ENCODE data around the gene STON2. TPM values are rescaled to one million over a fixed set of nuclear protein-coding genes. Genes with fewer than 3 reads are reported as not detected.
"Not testable (repeated sequence)": the region's sequence is repeated elsewhere in the genome, so short reads cannot be mapped to it uniquely, and the experiment has no call there.

The STON2 gene
- total and polyA plus RNA-seq, 3 experiments from 2014 or later: 0.22 TPM; not detected in 2

- H3K36me3 Mint-ChIP-seq: no peaks in the 10 kb centered on the region
- DNase-seq: no peak
- no peak overlapping the region for H3K4me3 ChIP-seq (ENCODE audit: low read length)
- CTCF ChIA-PET: interaction anchor here (0.5 kb wide), 1 partner anchor 20 kb away, joined by 4 read pairs; no protein-coding TSS in a partner anchor
- peaks cover 25% of the 10 kb centered on the region for H3K27me3 ChIP-seq (ENCODE audit: insufficient read depth, low read length, poor library complexity, severe bottlenecking)
- H3K27me3 Mint-ChIP-seq: peaks cover 40 to 71% of the 10 kb centered on the region in 2 donors
- no peaks in the 10 kb centered on the region for H3K36me3 ChIP-seq (ENCODE audit: insufficient read depth, low read length)
- H3K27ac ChIP-seq (ENCODE audit: low read depth, low read length): no peak overlapping the region
- H3K27ac Mint-ChIP-seq: no peak overlapping the region
- no peaks in the 10 kb centered on the region for H3K9me3 ChIP-seq (ENCODE audit: low read length)
- POLR2A ChIA-PET: no interaction called here
- H3K9me3 Mint-ChIP-seq: no peaks in the 10 kb centered on the region
- H3K4me1 ChIP-seq (ENCODE audit: insufficient read depth, low read length): peaks cover 3% of the 10 kb centered on the region
- H3K4me3 Mint-ChIP-seq: no peak overlapping the region
- peaks cover under 1 to 4% (median 3%) of the 10 kb centered on the region in 3 donors for H3K4me1 Mint-ChIP-seq
Observed at GRCh38 chr14:81430235-81430634, 30.1 kb upstream of the STON2 start.

DNA sequence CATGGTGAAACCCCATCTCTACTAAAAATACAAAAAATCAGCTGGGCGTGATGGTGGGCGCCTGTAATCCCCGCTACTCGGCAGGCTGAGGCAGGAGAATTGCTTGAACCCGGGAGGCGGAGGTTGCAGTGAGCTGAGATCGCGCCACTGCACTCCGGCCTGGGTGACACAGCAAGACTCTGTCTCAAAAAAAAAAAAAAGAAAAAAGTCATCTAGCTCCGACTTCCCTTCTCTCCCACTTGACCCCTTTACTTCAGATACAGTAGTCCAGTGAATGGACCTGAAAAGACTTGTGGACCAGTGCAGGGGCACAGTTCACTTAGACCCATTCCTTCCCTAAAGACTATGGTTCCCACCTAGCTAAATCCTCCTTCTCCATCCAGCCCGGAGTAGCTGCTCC, 29.6 kb upstream of the STON2 start:
- H3K27ac ChIP-seq (ENCODE audit: low read depth, low read length); H3K27ac Mint-ChIP-seq; H3K4me1 ChIP-seq (ENCODE audit: insufficient read depth, low read length); H3K9me3 ChIP-seq (ENCODE audit: low read length); H3K4me1 Mint-ChIP-seq; H3K36me3 ChIP-seq (ENCODE audit: insufficient read depth, low read length); DNase-seq; POLR2A ChIA-PET; H3K36me3 Mint-ChIP-seq; H3K4me3 Mint-ChIP-seq; H3K9me3 Mint-ChIP-seq; H3K4me3 ChIP-seq (ENCODE audit: low read length): not testable (repeated sequence)
- peaks cover 35 to 67% of the 10 kb centered on the region in 2 donors for H3K27me3 Mint-ChIP-seq
- CTCF ChIA-PET: interaction anchor here (0.5 kb wide), 1 partner anchor 19 kb away, joined by 4 read pairs; no protein-coding TSS in a partner anchor
- peaks cover 20% of the 10 kb centered on the region for H3K27me3 ChIP-seq (ENCODE audit: insufficient read depth, low read length, poor library complexity, severe bottlenecking)

GRCh38 chr14:81429028-81429427, 28.9 kb upstream of the STON2 start:
- no peaks in the 10 kb centered on the region for H3K9me3 Mint-ChIP-seq
- H3K4me3 ChIP-seq (ENCODE audit: low read length): no peak overlapping the region
- no peaks in the 10 kb centered on the region for H3K4me1 Mint-ChIP-seq
- peaks cover 13% of the 10 kb centered on the region for H3K27me3 ChIP-seq (ENCODE audit: insufficient read depth, low read length, poor library complexity, severe bottlenecking)
- no peak overlapping the region for H3K4me3 Mint-ChIP-seq
- no peaks in the 10 kb centered on the region for H3K4me1 ChIP-seq (ENCODE audit: insufficient read depth, low read length)
- ChIA-PET CTCF (no interaction called here), POLR2A (no interaction called here)
- H3K36me3 Mint-ChIP-seq: no peaks in the 10 kb centered on the region
- peaks cover 29 to 59% of the 10 kb centered on the region in 2 donors for H3K27me3 Mint-ChIP-seq
- H3K36me3 ChIP-seq (ENCODE audit: insufficient read depth, low read length): no peaks in the 10 kb centered on the region
- no peak overlapping the region for H3K27ac Mint-ChIP-seq
- H3K9me3 ChIP-seq (ENCODE audit: low read length): no peaks in the 10 kb centered on the region
- no peak for DNase-seq
- H3K27ac ChIP-seq (ENCODE audit: low read depth, low read length): no peak overlapping the region

DNA sequence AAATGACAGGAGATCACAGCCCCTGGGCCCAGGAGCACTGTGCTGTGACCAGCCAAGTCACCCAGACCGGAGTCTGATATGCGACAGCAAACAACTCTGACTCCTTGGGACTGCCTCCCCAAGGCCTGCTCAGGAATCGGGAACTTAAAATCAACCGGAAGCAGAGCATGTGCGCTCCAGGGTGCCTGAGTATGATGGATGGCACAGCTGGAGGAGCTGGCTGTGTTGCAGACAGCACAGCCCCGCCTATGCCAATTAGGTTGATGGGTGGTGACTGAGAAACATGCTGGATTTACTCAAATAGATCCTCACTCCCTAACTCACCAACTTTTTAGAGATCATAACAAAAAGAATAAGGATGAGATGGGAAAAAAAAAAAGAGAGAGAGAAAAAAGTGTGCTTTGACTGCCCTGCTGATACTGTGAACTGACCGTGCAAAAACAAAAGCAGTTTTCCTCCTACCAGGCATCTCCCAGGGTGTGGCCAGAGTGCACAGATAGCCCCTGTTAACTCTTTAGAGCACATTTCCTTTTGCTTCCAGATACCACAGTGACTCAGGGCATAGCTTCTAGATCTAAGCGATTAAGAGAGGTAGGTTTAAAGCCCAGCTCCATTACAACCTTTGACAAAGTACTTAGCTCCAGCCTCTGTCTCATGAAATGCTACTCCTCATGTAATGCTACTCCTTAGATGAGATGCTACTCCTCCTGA, 27.4 kb upstream of the STON2 start:
- no peak overlapping the region for H3K27ac Mint-ChIP-seq
- H3K9me3 ChIP-seq (ENCODE audit: low read length): no peaks in the 10 kb centered on the region
- H3K27me3 ChIP-seq (ENCODE audit: insufficient read depth, low read length, poor library complexity, severe bottlenecking): no peaks in the 10 kb centered on the region
- CTCF ChIA-PET: no interaction called here
- H3K36me3 ChIP-seq (ENCODE audit: insufficient read depth, low read length): no peaks in the 10 kb centered on the region
- H3K4me1 ChIP-seq (ENCODE audit: insufficient read depth, low read length): no peaks in the 10 kb centered on the region
- H3K36me3 Mint-ChIP-seq: no peaks in the 10 kb centered on the region
- peak overlapping the region; percentile 33 for H3K27ac ChIP-seq (ENCODE audit: low read depth, low read length)
- no peaks in the 10 kb centered on the region for H3K4me1 Mint-ChIP-seq
- H3K4me3 ChIP-seq (ENCODE audit: low read length): no peak overlapping the region
- no peaks in the 10 kb centered on the region for H3K9me3 Mint-ChIP-seq
- POLR2A ChIA-PET: no interaction called here
- DNase-seq: no peak
- H3K27me3 Mint-ChIP-seq: peaks cover 22 to 44% of the 10 kb centered on the region in 2 donors
- H3K4me3 Mint-ChIP-seq: no peak overlapping the region

DNA sequence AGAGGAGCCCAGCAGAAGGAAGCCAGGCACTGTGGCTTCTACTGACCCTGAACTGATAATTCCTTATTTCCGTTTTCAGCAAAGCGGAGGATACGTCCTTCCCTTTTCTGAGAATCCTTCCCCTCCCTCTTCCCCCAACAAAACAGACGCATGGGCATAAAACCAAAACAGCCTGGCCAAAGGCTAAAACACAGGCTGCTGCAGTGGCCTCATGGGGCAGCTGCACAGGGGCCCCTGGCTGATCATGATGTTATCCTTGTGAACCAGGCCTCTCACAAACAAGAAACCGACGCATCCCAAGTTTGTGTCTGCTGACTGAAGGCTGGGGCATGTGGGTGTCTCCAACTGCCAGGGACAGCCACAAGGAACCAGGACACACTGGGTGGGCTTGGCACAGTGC, 23.4 kb upstream of the STON2 start:
- ChIA-PET CTCF (no interaction called here), POLR2A (no interaction called here)
- no peaks in the 10 kb centered on the region for H3K27me3 ChIP-seq (ENCODE audit: insufficient read depth, low read length, poor library complexity, severe bottlenecking)
- Mint-ChIP-seq H3K4me1 (no peaks in the 10 kb centered on the region), H3K27ac (no peak overlapping the region), H3K36me3 (no peaks in the 10 kb centered on the region), H3K9me3 (no peaks in the 10 kb centered on the region), H3K4me3 (no peak overlapping the region), H3K27me3 (peaks cover 7 to 21% of the 10 kb centered on the region in 2 donors)
- no peak overlapping the region for H3K27ac ChIP-seq (ENCODE audit: low read depth, low read length)
- no peak overlapping the region for H3K4me3 ChIP-seq (ENCODE audit: low read length)
- DNase-seq: no peak
- no peaks in the 10 kb centered on the region for H3K9me3 ChIP-seq (ENCODE audit: low read length)
- H3K4me1 ChIP-seq (ENCODE audit: insufficient read depth, low read length): no peaks in the 10 kb centered on the region
- H3K36me3 ChIP-seq (ENCODE audit: insufficient read depth, low read length): no peaks in the 10 kb centered on the region

GRCh38 chr14:81418057-81418790, 18.1 kb upstream of the STON2 start:
- Mint-ChIP-seq H3K4me3 (no peak overlapping the region), H3K4me1 (no peaks in the 10 kb centered on the region), H3K27ac (no peak overlapping the region), H3K9me3 (peaks cover 0 to 3% (median 0%) of the 10 kb centered on the region in 5 donors), H3K36me3 (no peaks in the 10 kb centered on the region), H3K27me3 (peaks cover 5 to 20% of the 10 kb centered on the region in 2 donors)
- no peaks in the 10 kb centered on the region for H3K9me3 ChIP-seq (ENCODE audit: low read length)
- no peak overlapping the region for H3K4me3 ChIP-seq (ENCODE audit: low read length)
- no peaks in the 10 kb centered on the region for H3K27me3 ChIP-seq (ENCODE audit: insufficient read depth, low read length, poor library complexity, severe bottlenecking)
- CTCF ChIA-PET: no interaction called here
- POLR2A ChIA-PET: no interaction called here
- H3K36me3 ChIP-seq (ENCODE audit: insufficient read depth, low read length): no peaks in the 10 kb centered on the region
- no peak for DNase-seq
- no peaks in the 10 kb centered on the region for H3K4me1 ChIP-seq (ENCODE audit: insufficient read depth, low read length)
- no peak overlapping the region for H3K27ac ChIP-seq (ENCODE audit: low read depth, low read length)

DNA sequence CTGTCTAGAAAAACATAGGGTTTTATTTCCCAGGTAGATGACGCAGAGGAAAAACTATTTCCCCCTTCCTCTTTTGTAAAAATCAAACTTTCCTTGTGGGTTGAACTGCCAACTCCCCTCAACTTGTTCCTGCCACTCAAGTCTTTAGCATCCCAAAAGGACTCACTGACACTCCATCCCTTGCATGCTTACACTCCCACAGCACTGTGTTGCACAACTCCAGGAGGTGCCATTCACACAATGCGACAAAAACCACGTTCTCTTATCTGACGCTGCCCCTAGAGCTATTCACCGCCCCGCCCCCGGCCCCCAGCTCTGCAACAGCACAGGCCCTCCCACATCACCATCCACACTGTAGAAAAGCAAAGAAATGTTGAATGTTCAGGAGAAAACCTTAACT, 16.9 kb upstream of the STON2 start:
- Mint-ChIP-seq H3K36me3 (no peaks in the 10 kb centered on the region), H3K27me3 (peaks cover 5 to 20% of the 10 kb centered on the region in 2 donors), H3K27ac (no peak overlapping the region), H3K4me3 (no peak overlapping the region), H3K9me3 (peaks cover 0 to 3% (median 0%) of the 10 kb centered on the region in 5 donors), H3K4me1 (no peaks in the 10 kb centered on the region)
- ChIA-PET CTCF (no interaction called here), POLR2A (no interaction called here)
- no peak for DNase-seq
- Histone ChIP-seq H3K27me3 (ENCODE audit: insufficient read depth, low read length, poor library complexity, severe bottlenecking) (no peaks in the 10 kb centered on the region), H3K27ac (ENCODE audit: low read depth, low read length) (no peak overlapping the region), H3K9me3 (ENCODE audit: low read length) (no peaks in the 10 kb centered on the region), H3K36me3 (ENCODE audit: insufficient read depth, low read length) (no peaks in the 10 kb centered on the region), H3K4me3 (ENCODE audit: low read length) (no peak overlapping the region), H3K4me1 (ENCODE audit: insufficient read depth, low read length) (no peaks in the 10 kb centered on the region)

GRCh38 chr14:81416194-81416952, 16.2 kb upstream of the STON2 start:
- no peak overlapping the region for H3K4me3 ChIP-seq (ENCODE audit: low read length)
- no peak overlapping the region for H3K27ac ChIP-seq (ENCODE audit: low read depth, low read length)
- POLR2A ChIA-PET: no interaction called here
- H3K4me3 Mint-ChIP-seq: no peak overlapping the region
- H3K36me3 ChIP-seq (ENCODE audit: insufficient read depth, low read length): no peaks in the 10 kb centered on the region
- DNase-seq: no peak
- peaks cover 5 to 23% of the 10 kb centered on the region in 2 donors for H3K27me3 Mint-ChIP-seq
- peaks cover 0 to 3% (median 0%) of the 10 kb centered on the region in 5 donors for H3K9me3 Mint-ChIP-seq
- H3K27me3 ChIP-seq (ENCODE audit: insufficient read depth, low read length, poor library complexity, severe bottlenecking): no peaks in the 10 kb centered on the region
- no peak overlapping the region for H3K27ac Mint-ChIP-seq
- H3K36me3 Mint-ChIP-seq: no peaks in the 10 kb centered on the region
- H3K9me3 ChIP-seq (ENCODE audit: low read length): no peaks in the 10 kb centered on the region
- CTCF ChIA-PET: no interaction called here
- H3K4me1 Mint-ChIP-seq: no peaks in the 10 kb centered on the region
- H3K4me1 ChIP-seq (ENCODE audit: insufficient read depth, low read length): no peaks in the 10 kb centered on the region

Data from CD8-positive, alpha-beta memory T cell (primary cell).